HUES64 (cell line): Measurements from ENCODE around the gene EIF2S1.

Experiments used
- H3K27ac ChIP-seq: 2 replicates; pipeline ENCODE4 v1.7.0; 2013; ENCODE audit warnings: low read depth, low read length, inconsistent platforms
- H3K27me3 ChIP-seq: 2 replicates; pipeline ENCODE4 v1.6.1; 2013; ENCODE audit warnings: mild to moderate bottlenecking, low read length; ENCODE audit not compliant: insufficient read depth
- H3K36me3 ChIP-seq: 2 replicates; pipeline ENCODE4 v1.6.1; 2013; ENCODE audit warnings: mild to moderate bottlenecking, low read length; ENCODE audit not compliant: insufficient read depth
- H3K4me1 ChIP-seq: 2 replicates; pipeline ENCODE4 v1.6.1; 2013; ENCODE audit warnings: mild to moderate bottlenecking, low read length, moderate library complexity; ENCODE audit not compliant: insufficient read depth
- H3K4me3 ChIP-seq: 2 replicates; pipeline ENCODE4 v1.5.1; 2013; ENCODE audit warnings: mild to moderate bottlenecking, low read length, moderate library complexity
- H3K9ac ChIP-seq: 2 replicates; pipeline ENCODE4 v1.6.1; 2013; ENCODE audit warnings: mild to moderate bottlenecking, low read depth, low read length
- H3K9me3 ChIP-seq: 2 replicates; pipeline ENCODE4 v1.6.1; 2013; ENCODE audit warnings: low read depth, low read length; ENCODE audit not compliant: insufficient read depth
- WGBS: fragments of 150-250, 120-280 bp; methylation state at CpG from one replicate; pipeline ENCODE4 v1.1.7; 2013; ENCODE audit warnings: missing lambda C conversion rate; 5-methylcytosine and 5-hydroxymethylcytosine counted together

EIF2S1 gene

GRCh38 chr14:67345583-67345982 lies 14.5 kb upstream of the EIF2S1 start:
- Histone ChIP-seq H3K27me3 (no peaks in the 10 kb centered on the region), H3K9me3 (no peaks in the 10 kb centered on the region), H3K36me3 (peaks cover 80% of the 10 kb centered on the region), H3K9ac (no peak overlapping the region), H3K27ac (no peak overlapping the region), H3K4me1 (no peaks in the 10 kb centered on the region), H3K4me3 (no peak overlapping the region)

GRCh38 chr14:67352055-67352454 lies 8.1 kb upstream of the EIF2S1 start:
- no peaks in the 10 kb centered on the region for H3K27me3 ChIP-seq
- H3K4me3 ChIP-seq: no peak overlapping the region
- H3K27ac ChIP-seq: no peak overlapping the region
- no peaks in the 10 kb centered on the region for H3K9me3 ChIP-seq
- H3K4me1 ChIP-seq: no peaks in the 10 kb centered on the region
- WGBS: 95% methylated on average over 5 of the region's 5 CpGs
- H3K9ac ChIP-seq: no peak overlapping the region
- H3K36me3 ChIP-seq: peaks cover 60% of the 10 kb centered on the region

GRCh38 chr14:67357186-67357968 lies 2.8 kb upstream of the EIF2S1 start:
- H3K9me3 ChIP-seq: no peaks in the 10 kb centered on the region
- peaks cover 11% of the 10 kb centered on the region for H3K36me3 ChIP-seq
- 81% methylated on average over 3 of the region's 4 CpGs for WGBS
- no peaks in the 10 kb centered on the region for H3K27me3 ChIP-seq
- no peak overlapping the region for H3K27ac ChIP-seq
- peaks cover 12% of the 10 kb centered on the region for H3K4me1 ChIP-seq
- H3K4me3 ChIP-seq: peak overlapping the region; percentile 25; the same call in 1 of the 2 replicates
- peak overlapping the region; percentile 35; the same call in 1 of the 2 replicates for H3K9ac ChIP-seq

- Histone ChIP-seq H3K4me3 (peak overlapping the region; percentile 82), H3K9ac (peak overlapping the region; percentile 92), H3K36me3 (peaks cover 11% of the 10 kb centered on the region), H3K27ac (no peak overlapping the region), H3K27me3 (no peaks in the 10 kb centered on the region), H3K4me1 (peaks cover 12% of the 10 kb centered on the region), H3K9me3 (no peaks in the 10 kb centered on the region)
- 44% methylated on average over 9 of the region's 9 CpGs for WGBS
These were observed 2.2 kb upstream of the EIF2S1 start for GRCh38 chr14:67357969-67358354.

GRCh38 chr14:67358924-67359774 lies 979 bp upstream of the EIF2S1 start:
- H3K27ac ChIP-seq: peak overlapping the region; percentile 74
- no peaks in the 10 kb centered on the region for H3K27me3 ChIP-seq
- peaks cover 12% of the 10 kb centered on the region for H3K4me1 ChIP-seq
- no peaks in the 10 kb centered on the region for H3K9me3 ChIP-seq
- peak overlapping the region; percentile 82 for H3K4me3 ChIP-seq
- H3K9ac ChIP-seq: peak overlapping the region; percentile 92
- peaks cover 18% of the 10 kb centered on the region for H3K36me3 ChIP-seq
- WGBS: under 1% methylated on average over 38 of the region's 38 CpGs

- peak overlapping the region; percentile 93 for H3K27ac ChIP-seq
- peak overlapping the region; percentile 97 for H3K9ac ChIP-seq
- peak overlapping the region; percentile 82 for H3K4me3 ChIP-seq
- H3K36me3 ChIP-seq: peaks cover 33% of the 10 kb centered on the region
- no peaks in the 10 kb centered on the region for H3K27me3 ChIP-seq
- H3K4me1 ChIP-seq: peaks cover 12% of the 10 kb centered on the region
- no peaks in the 10 kb centered on the region for H3K9me3 ChIP-seq
- WGBS: 3% methylated on average over 34 of the region's 34 CpGs
These were observed 510 bp downstream of the EIF2S1 start for GRCh38 chr14:67360470-67361206.

- H3K4me3 ChIP-seq: no peak overlapping the region
- H3K36me3 ChIP-seq: peaks cover 78% of the 10 kb centered on the region
- H3K9ac ChIP-seq: no peak overlapping the region
- H3K4me1 ChIP-seq: peaks cover 7% of the 10 kb centered on the region
- 100% methylated on average over 2 of the region's 4 CpGs for WGBS
- no peak overlapping the region for H3K27ac ChIP-seq
- H3K27me3 ChIP-seq: no peaks in the 10 kb centered on the region
- no peaks in the 10 kb centered on the region for H3K9me3 ChIP-seq
These were observed 5.3 kb downstream of the EIF2S1 start for GRCh38 chr14:67365476-67365875.

- WGBS: 89% methylated on average over 5 of the region's 5 CpGs
- Histone ChIP-seq H3K4me1 (no peaks in the 10 kb centered on the region), H3K27ac (no peak overlapping the region), H3K27me3 (no peaks in the 10 kb centered on the region), H3K9ac (no peak overlapping the region), H3K9me3 (no peaks in the 10 kb centered on the region), H3K36me3 (peaks cover 94% of the 10 kb centered on the region), H3K4me3 (no peak overlapping the region)
These were observed 10.7 kb downstream of the EIF2S1 start for GRCh38 chr14:67370830-67371229.

- H3K9me3 ChIP-seq: no peaks in the 10 kb centered on the region
- WGBS: 90% methylated on average over 2 of the region's 4 CpGs
- no peaks in the 10 kb centered on the region for H3K27me3 ChIP-seq
- H3K36me3 ChIP-seq: peaks cover 94% of the 10 kb centered on the region
- H3K9ac ChIP-seq: no peak overlapping the region
- no peak overlapping the region for H3K4me3 ChIP-seq
- no peak overlapping the region for H3K27ac ChIP-seq
- H3K4me1 ChIP-seq: no peaks in the 10 kb centered on the region
These were observed 11.4 kb downstream of the EIF2S1 start for GRCh38 chr14:67371247-67372148.

- Histone ChIP-seq H3K36me3 (peaks cover 96% of the 10 kb centered on the region), H3K9me3 (no peaks in the 10 kb centered on the region)
- 78% methylated on average over 1 of the region's 1 CpG for WGBS
These were observed 12.7 kb downstream of the EIF2S1 start for GRCh38 chr14:67372833-67373232.

More at GRCh38 chr14:67372833-67373232, 12.7 kb downstream of the EIF2S1 start:
- H3K9ac ChIP-seq: no peak overlapping the region
- no peaks in the 10 kb centered on the region for H3K27me3 ChIP-seq
- H3K4me1 ChIP-seq: no peaks in the 10 kb centered on the region
- no peak overlapping the region for H3K27ac ChIP-seq
- H3K4me3 ChIP-seq: no peak overlapping the region
